ENCODE results near the gene CARF.

CARF gene

GRCh38 chr2:203002054-203002821, 90.2 kb downstream of the CARF start:
- no peak for DNase-seq (ENCODE audit: low read depth, low spot score)
- no peak overlapping the region for H3K4me3 ChIP-seq (ENCODE audit: low read length)

- DNase-seq (ENCODE audit: low read depth, low spot score): no peak
- no peak overlapping the region for H3K4me3 ChIP-seq (ENCODE audit: low read length)
Measured at GRCh38 chr2:203003716-203004115, 91.6 kb downstream of the CARF start.

GRCh38 chr2:203014456-203015199, 102.6 kb downstream of the CARF start, which contains the start of gene NBEAL1:
TSS of gene NBEAL1 (plus strand) at chr2:203014875. CDS start at chr2:203016385, 1,510 bp downstream.
- peak; percentile 88 for DNase-seq (ENCODE audit: low read depth, low spot score)

GRCh38 chr2:203016716-203017115, 104.6 kb downstream of the CARF start:
- no peak overlapping the region for H3K4me3 ChIP-seq (ENCODE audit: low read length)

More at GRCh38 chr2:203014456-203015199, 102.6 kb downstream of the CARF start, which contains the start of gene NBEAL1:
- peak within 1 kb of the TSS; percentile 78 for H3K4me3 ChIP-seq (ENCODE audit: low read length)

GRCh38 chr2:203018181-203018580, 106.1 kb downstream of the CARF start:
- no peak overlapping the region for H3K4me3 ChIP-seq (ENCODE audit: low read length)
- DNase-seq (ENCODE audit: low read depth, low spot score): no peak

More at GRCh38 chr2:203016716-203017115, 104.6 kb downstream of the CARF start:
- no peak for DNase-seq (ENCODE audit: low read depth, low spot score)

GRCh38 chr2:203019142-203019541, 107.1 kb downstream of the CARF start:
- no peak for DNase-seq (ENCODE audit: low read depth, low spot score)
- no peak overlapping the region for H3K4me3 ChIP-seq (ENCODE audit: low read length)

GRCh38 chr2:203021991-203022390, 109.9 kb downstream of the CARF start:
- no peak overlapping the region for H3K4me3 ChIP-seq (ENCODE audit: low read length)
- DNase-seq (ENCODE audit: low read depth, low spot score): no peak

GRCh38 chr2:203022751-203023150, 110.7 kb downstream of the CARF start:
- H3K4me3 ChIP-seq (ENCODE audit: low read length): no peak overlapping the region

GRCh38 chr2:203025592-203025991, 113.5 kb downstream of the CARF start:
- no peak for DNase-seq (ENCODE audit: low read depth, low spot score)
- H3K4me3 ChIP-seq (ENCODE audit: low read length): no peak overlapping the region

More at GRCh38 chr2:203022751-203023150, 110.7 kb downstream of the CARF start:
- DNase-seq (ENCODE audit: low read depth, low spot score): no peak

- H3K4me3 ChIP-seq (ENCODE audit: low read length): no peak overlapping the region
- DNase-seq (ENCODE audit: low read depth, low spot score): no peak
Measured at GRCh38 chr2:203030545-203030944, 118.5 kb downstream of the CARF start.

GRCh38 chr2:203030991-203031390, 118.9 kb downstream of the CARF start:
- H3K4me3 ChIP-seq (ENCODE audit: low read length): no peak overlapping the region
- no peak for DNase-seq (ENCODE audit: low read depth, low spot score)

GRCh38 chr2:203033395-203033794, 121.3 kb downstream of the CARF start:
- no peak for DNase-seq (ENCODE audit: low read depth, low spot score)
- H3K4me3 ChIP-seq (ENCODE audit: low read length): no peak overlapping the region

GRCh38 chr2:203035879-203036470, 123.9 kb downstream of the CARF start:
- H3K4me3 ChIP-seq (ENCODE audit: low read length): no peak overlapping the region

More at GRCh38 chr2:203035879-203036470, 123.9 kb downstream of the CARF start:
- DNase-seq (ENCODE audit: low read depth, low spot score): no peak
